ENCODE measurements around the gene NPPA.

- TF ChIP-seq CTCF (IDR thresholded peaks at IDR 0.05 in 4 of 5, conservative IDR thresholded peaks at IDR 0.05 in 1 of 5) (no peak), POLR2A (IDR thresholded peaks at IDR 0.05) (no peak)
Observed at GRCh38 chr1:11869650-11870207, 22.1 kb upstream of the NPPA start.

All from gastrocnemius medialis (tissue), 4 donors.